Activated T-helper 17 cell treated with anti-CD3 and anti-CD28 coated beads, Interleukin-2, amount 50 U/mL, for 72 hours (primary cell): Measurements from ENCODE around the gene ADH4. TPM values are rescaled to one million over a fixed set of nuclear protein-coding genes. Genes with fewer than 3 reads are reported as not detected.
"Not testable (repeated sequence)": the region's sequence is repeated elsewhere in the genome, so short reads cannot be mapped to it uniquely, and the experiment has no call there.

Experiments used
- ATAC-seq: fragments of 150-1000 bp; cut with Tn5 transposase; replicated peaks from 2 replicates; pipeline ENCODE4 v1.10.0; 2021; ENCODE audit warnings: mild to moderate bottlenecking, moderate library complexity
- H3K27ac Mint-ChIP-seq: one replicate; pipeline ENCODE4 v1.8.0; 2022; ENCODE audit warnings: mixed read lengths
- H3K27me3 Mint-ChIP-seq: one replicate; pipeline ENCODE4 v1.8.0; 2022; ENCODE audit warnings: mixed read lengths
- H3K36me3 Mint-ChIP-seq: one replicate; pipeline ENCODE4 v1.8.0; 2022; ENCODE audit warnings: low read depth, mild to moderate bottlenecking, mixed read lengths
- H3K4me1 Mint-ChIP-seq: one replicate; pipeline ENCODE4 v1.8.0; 2022; ENCODE audit warnings: mixed read lengths
- H3K4me3 Mint-ChIP-seq: one replicate; pipeline ENCODE4 v1.8.0; 2022; ENCODE audit warnings: mild to moderate bottlenecking, mixed read lengths
- H3K9me3 Mint-ChIP-seq: one replicate; pipeline ENCODE4 v1.8.0; 2022; ENCODE audit warnings: mixed read lengths
- total RNA-seq, 2 donors: library from RNA; stranded (reverse); gene quantifications; one replicate each; pipeline ENCODE4 v1.2.3, GENCODE V29; 2022

ADH4 gene
- not detected for total RNA-seq

- ATAC-seq = no peak
- H3K27ac Mint-ChIP-seq = no peak within 1 kb of the TSS
- H3K36me3 Mint-ChIP-seq = no peaks in the 10 kb centered on the region
- no peaks in the 10 kb centered on the region for H3K4me1 Mint-ChIP-seq
- H3K27me3 Mint-ChIP-seq = no peaks in the 10 kb centered on the region
- no peaks in the 10 kb centered on the region for H3K9me3 Mint-ChIP-seq
- no peak within 1 kb of the TSS for H3K4me3 Mint-ChIP-seq
Measured at GRCh38 chr4:99144070-99144469, at the start of gene ADH4. Gene ADH4 (minus strand): TSS chr4:99144297. CDS start chr4:99144222, 75 bp downstream.

GRCh38 chr4:99190336-99190735, 46.2 kb upstream of the ADH4 start:
- no peak for ATAC-seq
- Mint-ChIP-seq H3K4me1 (no peaks in the 10 kb centered on the region), H3K9me3 (peaks cover 30% of the 10 kb centered on the region), H3K27me3 (no peaks in the 10 kb centered on the region), H3K4me3 (no peak overlapping the region), H3K36me3 (no peaks in the 10 kb centered on the region), H3K27ac (no peak overlapping the region)

DNA sequence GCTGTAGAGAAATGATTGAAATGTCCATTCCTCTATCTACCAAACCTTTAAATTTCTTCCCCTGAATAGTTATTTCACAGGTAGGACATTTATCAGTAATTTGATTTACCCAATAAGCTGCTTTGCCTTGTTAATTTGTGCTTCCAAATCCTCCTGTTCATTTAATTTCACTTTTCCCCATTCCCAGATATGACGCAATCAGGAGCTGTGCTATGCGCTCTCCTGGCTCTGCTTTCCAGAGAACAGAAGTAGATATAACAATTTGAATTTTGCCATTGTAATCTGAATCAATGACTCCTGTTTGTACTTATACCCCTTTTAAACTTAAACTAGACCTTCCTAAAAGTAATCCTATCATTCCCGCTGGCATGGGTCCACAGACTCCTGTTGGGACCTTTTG, 45.8 kb upstream of the ADH4 start:
- not testable (repeated sequence) for H3K27ac Mint-ChIP-seq, H3K27me3 Mint-ChIP-seq, H3K4me1 Mint-ChIP-seq, H3K4me3 Mint-ChIP-seq, H3K36me3 Mint-ChIP-seq, ATAC-seq
- peaks cover 34% of the 10 kb centered on the region for H3K9me3 Mint-ChIP-seq

GRCh38 chr4:99186029-99186428, 41.9 kb upstream of the ADH4 start:
- Mint-ChIP-seq H3K4me3 (no peak overlapping the region), H3K4me1 (no peaks in the 10 kb centered on the region), H3K27ac (no peak overlapping the region), H3K9me3 (peaks cover 27% of the 10 kb centered on the region), H3K36me3 (no peaks in the 10 kb centered on the region), H3K27me3 (no peaks in the 10 kb centered on the region)
- no peak for ATAC-seq

GRCh38 chr4:99185581-99185980, 41.5 kb upstream of the ADH4 start:
- ATAC-seq = no peak
- H3K4me1 Mint-ChIP-seq = no peaks in the 10 kb centered on the region
- peaks cover 23% of the 10 kb centered on the region for H3K9me3 Mint-ChIP-seq
- no peaks in the 10 kb centered on the region for H3K27me3 Mint-ChIP-seq
- no peak overlapping the region for H3K4me3 Mint-ChIP-seq
- H3K36me3 Mint-ChIP-seq = no peaks in the 10 kb centered on the region
- H3K27ac Mint-ChIP-seq = no peak overlapping the region

DNA sequence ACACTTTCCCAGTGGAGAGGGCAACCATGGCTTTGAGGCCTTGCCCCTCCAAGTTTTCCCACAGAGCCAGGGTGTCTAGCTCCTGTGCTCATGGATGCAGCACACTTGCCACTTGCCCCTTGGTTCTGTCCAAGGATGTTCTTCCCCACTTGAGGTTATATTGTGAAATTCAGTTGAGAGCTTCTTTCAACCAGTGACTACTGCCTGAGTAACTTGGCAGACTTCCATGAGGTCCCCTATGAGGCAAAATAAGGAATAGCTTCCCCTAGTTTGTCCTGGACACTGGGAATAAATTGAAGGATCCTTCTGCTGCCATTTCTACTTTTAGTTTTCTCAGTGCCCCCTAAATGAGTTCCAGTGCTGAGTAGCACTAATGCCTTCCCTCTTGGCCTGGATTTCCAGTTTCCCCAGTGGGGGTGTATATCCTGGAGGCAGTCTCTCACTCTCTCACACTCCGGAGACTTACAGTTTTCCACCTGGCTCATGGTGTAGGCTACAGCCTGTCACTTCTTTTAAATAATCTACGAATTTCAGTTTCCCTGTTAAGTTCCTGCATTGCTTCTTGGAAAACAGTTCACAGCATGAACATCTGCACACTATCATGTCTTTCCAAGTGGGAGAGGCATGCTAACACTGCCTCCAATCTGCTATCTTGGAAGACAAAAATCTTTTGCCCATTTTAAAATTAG, 36.4 kb upstream of the ADH4 start:
- no peak for ATAC-seq
- Mint-ChIP-seq H3K36me3 (no peaks in the 10 kb centered on the region), H3K27ac (no peak overlapping the region), H3K4me3 (no peak overlapping the region), H3K9me3 (peaks cover 18% of the 10 kb centered on the region), H3K27me3 (no peaks in the 10 kb centered on the region), H3K4me1 (no peaks in the 10 kb centered on the region)

DNA sequence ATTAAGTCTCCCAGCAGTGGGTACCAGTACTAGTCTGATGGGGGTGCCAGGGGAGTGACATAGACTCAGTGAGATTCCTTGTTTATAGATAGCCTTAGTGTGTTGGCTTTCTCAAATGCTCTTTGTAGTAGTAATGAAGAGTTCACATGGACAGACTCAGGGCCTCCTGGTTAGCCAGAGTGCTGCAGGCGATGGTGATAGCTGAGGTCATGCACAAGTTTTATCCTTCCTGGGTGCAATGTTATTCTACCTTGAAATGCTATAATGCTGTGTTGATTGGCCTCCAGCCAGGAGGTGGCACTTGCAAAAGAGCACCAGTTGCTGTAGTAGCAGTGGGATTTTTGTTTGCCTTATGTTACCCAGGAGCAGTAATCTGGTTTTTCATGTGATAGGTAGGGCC, 35.5 kb upstream of the ADH4 start:
- Mint-ChIP-seq H3K4me3 (no peak overlapping the region), H3K36me3 (no peaks in the 10 kb centered on the region), H3K27me3 (no peaks in the 10 kb centered on the region), H3K27ac (no peak overlapping the region), H3K4me1 (no peaks in the 10 kb centered on the region), H3K9me3 (peaks cover 15% of the 10 kb centered on the region)
- ATAC-seq = no peak

- Mint-ChIP-seq H3K36me3 (no peaks in the 10 kb centered on the region), H3K27ac (no peak overlapping the region), H3K27me3 (no peaks in the 10 kb centered on the region), H3K4me3 (no peak overlapping the region), H3K4me1 (no peaks in the 10 kb centered on the region), H3K9me3 (peaks cover 15% of the 10 kb centered on the region)
- no peak for ATAC-seq
Measured at GRCh38 chr4:99179178-99179577, 35.1 kb upstream of the ADH4 start.

DNA sequence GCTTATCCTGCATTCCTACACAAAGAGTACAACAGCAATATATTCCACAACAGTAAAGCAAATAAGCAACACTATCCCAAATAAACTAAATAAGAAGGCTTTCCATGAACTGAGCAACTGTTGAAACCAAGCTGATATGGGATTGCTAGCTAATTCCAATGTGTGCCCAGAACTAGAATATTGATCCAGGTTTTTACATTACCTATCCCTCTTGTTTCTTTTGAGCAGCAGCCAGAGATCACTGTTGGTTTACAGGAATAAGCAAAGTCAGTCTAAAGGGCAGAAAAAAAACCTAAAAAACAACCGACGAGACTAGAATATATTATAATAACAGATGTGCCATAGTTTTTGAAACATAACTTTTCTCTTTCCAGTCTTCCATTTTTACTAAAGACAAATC, 22.4 kb upstream of the ADH4 start:
- ATAC-seq = no peak
- no peaks in the 10 kb centered on the region for H3K36me3 Mint-ChIP-seq
- no peak overlapping the region for H3K27ac Mint-ChIP-seq
- no peaks in the 10 kb centered on the region for H3K27me3 Mint-ChIP-seq
- no peaks in the 10 kb centered on the region for H3K4me1 Mint-ChIP-seq
- H3K9me3 Mint-ChIP-seq = peaks cover 9% of the 10 kb centered on the region
- H3K4me3 Mint-ChIP-seq = no peak overlapping the region

DNA sequence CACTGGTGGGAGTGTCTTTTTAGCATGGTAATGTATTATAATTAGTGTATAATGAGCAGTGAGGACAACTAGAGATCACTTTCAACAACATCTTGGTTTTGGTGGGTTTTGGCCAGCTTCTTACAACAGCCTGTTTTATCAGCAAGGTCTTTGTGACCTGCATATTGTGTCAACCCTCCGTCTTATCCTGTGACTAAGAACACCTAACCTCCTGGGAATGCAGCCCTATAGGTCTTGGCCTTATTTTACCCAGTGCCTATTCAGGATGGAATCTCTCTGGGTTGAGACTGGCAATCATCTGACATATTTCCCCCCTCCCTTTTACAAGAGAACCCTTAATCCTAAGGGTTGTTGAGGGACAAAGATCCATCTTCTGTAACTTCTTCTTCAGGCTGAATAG, 21.9 kb upstream of the ADH4 start:
- Mint-ChIP-seq H3K9me3 (peaks cover 9% of the 10 kb centered on the region), H3K27me3 (no peaks in the 10 kb centered on the region), H3K36me3 (no peaks in the 10 kb centered on the region), H3K4me3 (no peak overlapping the region), H3K4me1 (no peaks in the 10 kb centered on the region), H3K27ac (no peak overlapping the region)
- no peak for ATAC-seq

GRCh38 chr4:99161373-99162099, 17.4 kb upstream of the ADH4 start:
- H3K4me1 Mint-ChIP-seq = no peaks in the 10 kb centered on the region
- no peak overlapping the region for H3K27ac Mint-ChIP-seq
- H3K27me3 Mint-ChIP-seq = no peaks in the 10 kb centered on the region
- H3K9me3 Mint-ChIP-seq = peaks cover 4% of the 10 kb centered on the region
- no peak overlapping the region for H3K4me3 Mint-ChIP-seq
- ATAC-seq = no peak
- H3K36me3 Mint-ChIP-seq = no peaks in the 10 kb centered on the region

- no peaks in the 10 kb centered on the region for H3K36me3 Mint-ChIP-seq
- H3K27ac Mint-ChIP-seq = no peak overlapping the region
- no peaks in the 10 kb centered on the region for H3K9me3 Mint-ChIP-seq
- no peaks in the 10 kb centered on the region for H3K4me1 Mint-ChIP-seq
- ATAC-seq = no peak
- no peak overlapping the region for H3K4me3 Mint-ChIP-seq
- H3K27me3 Mint-ChIP-seq = peaks cover 2% of the 10 kb centered on the region
Measured at GRCh38 chr4:99159699-99160098, 15.6 kb upstream of the ADH4 start.

DNA sequence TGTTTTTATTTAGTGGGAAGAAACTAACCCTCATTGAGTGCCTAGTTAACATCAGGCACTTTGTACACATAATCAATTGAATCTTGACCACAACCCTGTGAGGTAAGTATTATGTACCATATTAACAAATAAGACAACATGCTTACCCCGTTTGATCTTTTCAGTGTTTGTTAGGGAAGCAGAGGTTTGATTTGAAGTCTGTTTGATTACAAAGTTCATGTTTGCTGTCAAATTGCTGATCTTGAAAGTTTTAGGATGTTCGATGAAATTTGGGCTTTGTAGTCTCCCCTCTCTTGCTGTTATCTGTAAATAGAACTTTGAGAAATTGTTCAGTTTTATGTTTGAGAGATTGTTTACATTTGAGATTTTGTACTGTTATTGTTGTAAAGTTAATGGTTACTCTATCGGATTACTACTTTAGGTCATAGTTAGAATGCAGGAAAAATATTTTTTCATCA, 13.4 kb upstream of the ADH4 start:
- H3K4me1 Mint-ChIP-seq = no peaks in the 10 kb centered on the region
- H3K4me3 Mint-ChIP-seq = no peak overlapping the region
- H3K36me3 Mint-ChIP-seq = no peaks in the 10 kb centered on the region
- no peak for ATAC-seq
- peaks cover 5% of the 10 kb centered on the region for H3K27me3 Mint-ChIP-seq
- H3K9me3 Mint-ChIP-seq = no peaks in the 10 kb centered on the region
- no peak overlapping the region for H3K27ac Mint-ChIP-seq

DNA sequence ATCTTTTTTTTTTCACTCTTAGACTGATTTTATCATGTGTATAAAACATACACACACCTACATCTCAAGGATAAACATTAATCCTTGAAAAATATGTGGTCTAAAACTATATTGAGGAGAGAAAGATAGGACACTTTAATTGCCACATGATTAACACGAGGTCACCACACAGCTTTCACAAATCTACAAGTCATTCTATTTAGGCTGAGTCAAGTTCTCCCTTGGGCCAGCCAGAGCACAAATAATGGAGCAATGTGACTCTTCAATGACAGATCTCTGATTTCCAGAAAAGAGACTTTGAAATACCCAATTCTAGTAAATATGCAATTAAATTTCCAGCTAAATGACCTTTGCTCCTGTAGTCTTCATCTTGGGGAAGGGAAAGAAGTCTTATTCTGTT, 12.9 kb upstream of the ADH4 start:
- H3K27me3 Mint-ChIP-seq = peaks cover 5% of the 10 kb centered on the region
- no peaks in the 10 kb centered on the region for H3K36me3 Mint-ChIP-seq
- H3K27ac Mint-ChIP-seq = no peak overlapping the region
- H3K4me1 Mint-ChIP-seq = no peaks in the 10 kb centered on the region
- no peaks in the 10 kb centered on the region for H3K9me3 Mint-ChIP-seq
- no peak for ATAC-seq
- H3K4me3 Mint-ChIP-seq = no peak overlapping the region

DNA sequence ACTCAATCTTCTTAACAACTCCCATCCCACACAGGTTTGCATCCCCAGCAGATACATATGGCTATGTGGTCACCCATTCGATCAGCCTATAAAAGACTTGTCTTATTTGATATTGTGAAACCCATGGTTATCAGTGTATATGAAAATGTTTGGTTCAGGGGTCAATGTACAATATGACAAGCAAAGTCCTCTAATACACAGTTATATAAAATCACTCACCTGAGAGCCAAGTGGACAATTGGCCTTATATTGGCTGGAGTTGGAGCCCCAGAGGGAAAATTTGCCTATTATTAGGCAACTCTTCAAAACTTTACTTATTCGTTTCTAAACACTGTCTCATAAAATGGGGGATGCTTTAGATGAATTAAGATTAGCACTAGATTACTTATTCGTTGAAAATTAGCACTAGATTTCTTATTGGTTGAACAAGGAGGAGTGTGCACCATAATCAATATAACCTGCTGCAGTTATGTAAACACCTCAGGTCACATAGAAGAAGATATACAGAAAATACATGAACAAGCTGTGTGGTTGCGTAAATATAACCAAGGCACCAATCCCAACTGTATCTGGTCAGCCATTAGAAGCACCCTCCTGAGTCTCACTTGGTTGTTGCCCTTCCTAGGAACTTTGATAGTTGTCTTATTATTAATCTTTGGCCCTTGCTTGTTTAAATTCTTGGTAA, 10.7 kb upstream of the ADH4 start:
- H3K27ac Mint-ChIP-seq = no peak overlapping the region

More for the DNA sequence above, 10.7 kb upstream of the ADH4 start:
- no peak overlapping the region for H3K4me3 Mint-ChIP-seq
- no peaks in the 10 kb centered on the region for H3K9me3 Mint-ChIP-seq
- H3K4me1 Mint-ChIP-seq = no peaks in the 10 kb centered on the region
- H3K27me3 Mint-ChIP-seq = peaks cover 8% of the 10 kb centered on the region
- H3K36me3 Mint-ChIP-seq = no peaks in the 10 kb centered on the region
- no peak for ATAC-seq
